Activated CD8-positive, alpha-beta memory T cell treated with anti-CD3 and anti-CD28 coated beads for 48 hours (primary cell): ENCODE results near the gene SWI5.
A peak's percentile ranks its signal among the peaks of the same experiment; 100 is the strongest.

Experiments used
- DNase-seq, 3 experiments: peaks; one replicate each; pipeline ENCODE4 v3.0.0-alpha.2; 2020; ENCODE audit warnings: low read depth in 2 of 3, low spot score in 2 of 3

The SWI5 gene

GRCh38 chr9:128314697-128315096 is 38.6 kb downstream of the SWI5 start:
- DNase-seq, result no peak

- DNase-seq, result no peak
These were observed 40.3 kb downstream of the SWI5 start for GRCh38 chr9:128316421-128316820.

- DNase-seq, result no peak
These were observed 41.6 kb downstream of the SWI5 start for GRCh38 chr9:128317629-128318028.

DNA sequence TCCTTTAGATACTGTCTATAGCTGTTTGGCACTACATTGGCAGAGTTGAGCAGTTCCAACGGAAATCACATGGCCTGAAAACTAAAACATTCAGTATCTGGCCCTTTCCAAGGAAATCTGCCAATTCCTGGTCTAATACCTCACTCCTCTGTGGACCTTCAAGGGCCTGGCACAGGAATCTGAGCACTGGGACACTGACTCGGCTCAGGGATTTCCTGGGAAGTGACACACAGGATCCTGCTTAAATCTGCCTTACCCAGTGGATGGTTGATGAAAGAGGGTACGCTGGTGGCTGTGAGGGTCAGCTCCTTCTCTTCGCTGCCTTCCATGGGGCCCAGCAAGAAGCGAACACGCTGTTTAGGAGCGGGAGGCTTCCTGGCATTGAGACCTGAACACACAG is 45.3 kb downstream of the SWI5 start:
- DNase-seq, result no peak

DNA sequence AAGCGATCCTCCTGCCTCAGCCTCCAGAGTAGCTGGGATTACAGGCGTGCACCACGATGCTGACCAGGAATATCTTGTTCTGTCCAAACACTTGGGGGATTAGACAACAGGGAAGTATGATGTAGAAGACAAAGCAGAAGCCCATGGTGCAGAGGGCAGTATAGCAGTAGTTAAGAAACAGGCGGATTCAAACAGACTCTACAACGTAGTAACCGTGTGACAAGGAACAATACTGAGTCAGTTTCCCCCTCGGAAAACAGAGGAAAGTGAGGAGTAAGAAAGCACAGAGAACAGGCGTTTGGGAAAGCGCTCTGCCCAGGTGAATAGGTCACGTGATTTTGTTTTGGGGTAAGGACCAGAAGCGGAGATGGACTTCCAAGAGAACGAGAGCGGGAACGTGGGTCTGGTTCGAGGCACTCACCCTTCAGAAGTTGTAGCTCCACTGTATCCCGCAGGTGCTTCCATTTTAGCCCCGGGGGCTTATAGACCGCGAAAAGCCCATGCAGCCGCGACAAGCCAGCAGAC is 45.9 kb downstream of the SWI5 start:
- DNase-seq, result no peak

GRCh38 chr9:128322404-128323211 is 46.5 kb downstream of the SWI5 start, which contains the start of the genes COQ4 and TRUB2:
Gene COQ4, plus strand, starts transcription at chr9:128322839. Its CDS starts 20 bp downstream, at chr9:128322859.
Gene TRUB2, minus strand, starts transcription at chr9:128322447. Its CDS starts 39 bp downstream, at chr9:128322408.
- peak; percentile 76 to 88 (median 81) for DNase-seq

DNA sequence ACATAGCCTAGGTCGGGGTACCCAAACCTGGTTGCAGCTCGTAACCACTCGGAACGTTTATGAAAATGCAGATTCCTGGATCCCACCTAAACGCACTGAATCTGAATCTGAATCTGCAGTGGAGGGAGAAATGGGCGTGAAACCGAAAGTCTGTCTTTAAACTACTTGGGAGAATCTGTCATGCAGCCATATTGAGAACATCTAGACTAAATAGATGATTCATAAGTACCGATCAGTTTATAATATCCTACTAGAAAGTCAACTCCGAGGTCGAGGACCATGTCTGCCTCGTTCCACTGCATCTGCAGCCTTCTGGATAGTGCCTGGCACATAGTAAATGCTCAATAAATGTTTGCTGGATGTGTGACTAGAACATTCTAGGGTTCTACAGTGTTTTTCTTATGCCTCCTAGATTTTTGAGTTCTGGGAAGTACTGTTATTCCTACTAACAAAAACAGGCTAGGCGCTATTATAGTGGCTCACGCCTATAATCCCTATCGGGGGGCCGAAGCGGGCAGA is 47.2 kb downstream of the SWI5 start:
- no peak for DNase-seq

DNA sequence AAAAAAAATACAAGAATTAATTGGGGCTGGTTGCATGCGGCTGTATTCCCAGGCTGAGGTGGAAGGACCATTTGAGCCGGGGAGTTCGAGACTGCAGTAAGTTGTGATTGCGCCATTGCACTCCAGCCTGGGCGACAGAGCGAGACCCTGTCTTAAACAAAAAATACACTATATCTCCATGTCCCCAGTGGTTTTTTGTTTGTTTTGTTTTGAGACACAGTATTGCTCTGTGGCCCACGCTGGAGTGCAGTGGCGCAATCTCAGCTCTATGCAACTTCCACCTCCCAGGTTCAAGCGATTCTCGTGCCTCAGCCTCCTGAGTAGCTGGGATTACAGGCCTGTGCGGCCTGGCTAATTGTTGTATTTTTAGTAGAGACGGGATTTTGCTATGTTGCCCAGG is 47.7 kb downstream of the SWI5 start:
- no peak for DNase-seq

DNA sequence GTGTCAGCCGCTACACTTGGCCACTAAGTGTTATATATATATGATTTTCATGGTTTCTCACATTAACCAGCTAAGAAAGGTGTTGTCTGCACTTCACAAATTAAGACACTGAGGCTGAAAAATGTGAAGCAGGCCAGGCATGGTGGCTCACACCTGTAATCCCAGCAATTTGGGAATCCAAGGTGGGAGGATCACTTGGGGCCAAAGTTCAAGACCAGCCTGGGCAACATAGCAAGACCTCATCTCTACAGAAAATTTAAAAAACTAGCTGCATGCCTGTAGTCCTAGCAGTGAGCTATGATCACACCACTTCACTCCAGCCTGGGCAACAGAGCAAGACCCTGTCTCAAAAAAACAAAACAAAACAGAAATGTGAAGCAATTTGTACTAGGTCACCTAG is 48.3 kb downstream of the SWI5 start:
- DNase-seq, result no peak

GRCh38 chr9:128325629-128326028 is 49.6 kb downstream of the SWI5 start:
- no peak for DNase-seq

DNA sequence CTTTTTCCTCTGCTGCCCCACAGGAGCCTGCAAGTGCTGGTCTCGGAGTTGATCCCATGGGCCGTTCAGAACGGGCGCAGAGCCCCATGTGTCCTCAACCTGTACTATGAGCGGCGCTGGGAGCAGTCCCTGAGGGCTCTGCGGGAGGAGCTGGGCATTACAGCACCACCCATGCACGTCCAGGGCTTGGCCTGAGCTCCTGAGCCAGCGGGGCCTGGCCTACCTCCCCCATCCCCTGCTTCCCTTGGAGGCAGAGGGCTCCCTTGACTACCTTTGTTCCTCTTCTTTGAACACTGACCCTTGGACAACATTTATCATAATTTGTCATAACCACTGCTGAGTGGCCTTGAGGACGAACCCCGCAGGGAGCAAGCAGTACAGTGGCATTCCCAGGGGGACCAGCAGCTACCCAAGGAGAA is 57.4 kb downstream of the SWI5 start:
- DNase-seq, result no peak

DNA sequence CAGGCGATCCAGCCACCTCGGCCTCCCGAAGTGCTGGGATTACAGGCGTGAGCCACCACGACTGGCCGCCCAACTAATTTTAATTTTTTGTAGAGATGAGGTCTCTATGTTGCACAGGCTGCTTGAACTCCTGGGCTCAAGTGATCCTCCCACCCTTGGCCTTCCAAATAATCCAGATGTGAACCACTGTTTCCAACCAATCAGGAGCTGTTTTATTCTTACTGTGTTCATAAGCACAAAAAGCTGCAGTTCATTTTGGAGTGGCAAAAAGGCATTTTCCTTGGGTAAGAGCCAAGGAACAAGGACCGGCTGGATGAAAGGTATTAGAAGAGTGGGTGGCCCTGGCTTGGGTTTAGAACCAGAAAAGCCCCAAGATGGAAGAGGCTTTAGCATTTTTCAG is 59.1 kb downstream of the SWI5 start:
- DNase-seq, result no peak

DNA sequence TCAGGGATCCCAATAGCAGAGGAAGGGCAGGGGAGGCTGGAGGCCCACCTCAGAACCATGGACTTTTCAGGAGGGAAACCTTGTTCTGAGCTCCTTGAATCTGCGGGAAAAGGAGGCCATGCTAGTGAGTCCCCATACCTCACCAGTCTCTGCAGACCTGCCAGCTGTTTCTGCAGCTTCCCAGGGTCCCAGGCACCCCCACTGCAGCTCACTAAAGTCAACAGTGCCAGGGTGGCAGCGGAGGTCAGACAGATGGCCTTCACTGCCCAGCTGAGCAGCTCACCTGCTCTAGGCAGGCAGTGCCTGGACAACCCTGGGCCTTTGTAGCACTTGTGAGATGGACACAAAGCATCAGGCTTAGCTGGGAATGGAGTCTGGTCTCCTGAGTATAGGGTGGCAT is 59.8 kb downstream of the SWI5 start:
- no peak for DNase-seq

- DNase-seq, result no peak
These were observed 61.9 kb downstream of the SWI5 start for GRCh38 chr9:128337936-128338335.
